Measurements from ENCODE around the gene LDLRAD4.
A peak's percentile ranks its signal among the peaks of the same experiment; 100 is the strongest.
"Not testable (repeated sequence)": the region's sequence is repeated elsewhere in the genome, so short reads cannot be mapped to it uniquely, and the experiment has no call there.

LDLRAD4 gene

DNA sequence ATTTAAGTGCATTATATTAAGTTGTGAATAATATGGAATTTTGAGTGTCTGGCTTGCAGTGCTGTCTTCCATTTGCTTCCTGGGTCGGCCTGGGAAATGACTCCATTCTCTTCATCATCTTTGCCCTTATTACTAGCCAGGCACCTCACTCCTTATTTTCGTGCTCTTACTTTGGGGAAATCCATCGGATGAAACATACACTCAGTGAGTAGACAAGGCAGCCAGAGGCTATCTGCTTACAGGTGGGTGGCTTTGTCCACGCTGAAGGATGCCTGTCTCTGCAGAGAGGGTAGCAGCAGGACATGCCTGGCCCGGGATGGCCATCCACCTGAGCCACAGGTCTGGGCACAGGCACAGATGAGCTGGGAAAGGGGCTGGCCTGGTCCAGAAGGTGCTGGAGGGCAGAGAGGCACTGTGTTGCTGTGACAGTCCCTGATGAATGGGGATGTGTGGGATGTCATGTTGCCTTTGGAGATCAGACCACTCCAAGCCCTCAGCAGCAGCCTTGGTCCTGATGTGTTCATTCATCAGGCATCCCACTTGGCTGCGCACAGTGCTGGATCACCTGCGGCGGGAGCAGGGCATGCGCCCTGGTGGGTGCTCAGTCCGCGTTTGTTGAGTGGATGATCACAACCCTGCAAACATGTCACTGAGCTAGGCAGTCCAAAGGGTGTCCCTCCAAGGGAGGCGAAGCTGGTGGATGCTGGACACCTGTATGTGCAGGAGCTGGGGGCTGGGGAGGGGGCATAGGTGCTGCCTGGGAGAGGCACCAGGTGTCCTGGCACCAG is 236.0 kb downstream of the LDLRAD4 start:
- no peak for DNase-seq

DNA sequence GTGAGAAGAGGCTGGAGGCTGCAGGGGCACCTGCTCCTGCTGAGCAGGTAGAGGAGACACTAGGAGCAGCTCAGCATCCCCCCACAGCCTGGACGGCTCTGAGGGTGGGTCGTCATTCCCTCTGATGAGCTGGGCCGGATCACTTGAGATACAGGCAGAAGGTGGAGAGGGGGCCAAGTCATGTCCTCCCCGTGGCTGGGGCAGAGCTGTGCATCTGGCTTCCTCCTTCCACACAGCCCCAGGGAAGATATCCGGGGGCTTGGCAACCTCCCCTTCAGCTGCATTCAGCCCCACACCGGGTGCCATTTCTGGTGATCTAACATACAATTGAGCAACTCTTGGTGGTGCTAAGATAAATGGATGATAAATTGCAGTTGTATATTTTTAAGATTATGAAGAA is 236.9 kb downstream of the LDLRAD4 start:
- DNase-seq: no peak

DNA sequence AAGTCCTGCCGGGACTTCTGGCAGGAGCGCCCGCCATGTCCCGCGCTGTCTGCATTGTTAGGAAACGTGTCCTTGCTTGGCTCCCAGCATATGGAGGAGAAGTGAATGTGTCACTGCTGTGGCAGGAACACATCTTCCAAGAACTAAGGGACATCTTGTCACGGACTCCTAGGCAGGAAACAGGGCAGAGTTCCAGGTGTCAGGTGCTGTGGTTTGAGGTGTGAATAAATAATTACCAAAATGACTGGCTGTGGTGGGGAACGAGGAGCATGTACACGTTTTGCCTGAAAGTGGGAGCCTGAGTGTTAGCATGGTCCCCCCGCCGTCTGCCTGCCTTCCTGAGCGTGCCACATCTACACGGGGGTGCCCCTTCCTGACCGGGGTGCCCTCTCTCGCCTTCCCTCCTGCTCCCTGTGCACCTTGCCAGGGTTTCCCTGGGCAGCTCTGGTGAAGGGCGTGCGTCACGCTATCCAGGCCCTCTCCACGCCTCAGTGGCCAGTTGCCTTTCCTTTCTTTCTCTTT is 237.5 kb downstream of the LDLRAD4 start:
- no peak for DNase-seq

DNA sequence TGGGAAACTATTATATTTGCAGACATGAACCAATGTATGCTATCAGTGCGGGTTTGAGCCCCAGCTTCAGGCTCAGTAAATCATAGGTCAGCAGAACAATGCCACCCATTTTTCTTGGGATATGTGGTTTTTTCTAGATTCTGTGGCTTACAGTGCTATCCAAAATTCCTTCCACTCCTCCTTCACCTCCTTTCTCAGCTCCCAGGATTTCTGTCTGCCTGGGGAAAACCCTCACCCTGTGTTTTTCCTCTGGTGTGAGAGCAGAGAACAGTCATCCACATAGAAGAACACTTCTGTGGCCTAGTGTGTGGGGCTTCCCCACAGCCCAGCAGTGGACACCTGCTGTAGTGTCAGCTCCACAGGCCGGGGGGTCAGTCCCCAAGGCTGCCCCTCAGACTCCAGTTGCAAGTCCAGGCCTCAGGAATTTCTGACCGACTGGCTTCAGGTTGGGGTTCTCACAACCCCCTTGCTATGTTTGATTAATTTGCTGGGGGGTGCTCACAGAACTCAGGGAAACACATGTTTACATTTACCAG is 238.2 kb downstream of the LDLRAD4 start:
- DNase-seq: no peak

DNA sequence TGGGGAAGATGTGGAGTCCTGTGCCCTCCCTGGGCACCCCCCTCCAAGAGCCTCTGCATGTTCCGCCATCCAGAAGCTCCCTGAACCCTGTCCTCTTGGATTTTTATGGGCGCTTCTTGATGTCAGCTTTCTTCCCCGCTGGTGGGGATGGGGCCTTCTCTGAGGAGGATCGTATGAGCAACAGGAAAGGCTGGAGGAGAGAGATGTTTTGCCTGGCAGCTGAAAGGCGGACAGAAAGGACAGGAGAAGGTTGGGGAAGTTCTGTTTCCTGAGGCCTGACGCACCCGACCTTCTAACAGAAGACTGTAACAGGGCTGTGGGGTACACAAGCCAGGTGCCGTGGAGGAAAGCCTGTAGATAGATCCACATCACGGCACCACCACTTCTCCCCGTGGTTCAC is 238.8 kb downstream of the LDLRAD4 start:
- no peak for DNase-seq

DNA sequence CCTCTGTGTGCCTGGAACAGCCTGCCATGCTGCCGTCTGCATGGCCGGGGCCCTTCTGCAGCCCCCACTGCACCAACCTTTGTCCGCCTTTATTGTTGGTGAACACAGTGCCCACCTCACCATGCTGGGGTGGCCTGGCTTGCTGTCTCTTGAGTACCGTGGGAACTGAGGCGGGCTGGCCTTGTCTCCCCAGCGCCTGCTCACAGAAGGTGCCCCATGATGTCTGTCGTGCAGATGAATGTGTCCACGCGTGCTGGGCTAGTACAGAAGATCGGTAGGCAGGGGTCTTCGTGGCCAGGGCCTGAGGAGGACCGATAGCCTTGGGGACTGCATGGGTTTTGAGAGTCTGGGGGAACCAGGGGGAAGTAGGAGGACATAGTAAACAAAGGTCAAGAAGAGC is 242.4 kb downstream of the LDLRAD4 start:
- no peak for DNase-seq

DNA sequence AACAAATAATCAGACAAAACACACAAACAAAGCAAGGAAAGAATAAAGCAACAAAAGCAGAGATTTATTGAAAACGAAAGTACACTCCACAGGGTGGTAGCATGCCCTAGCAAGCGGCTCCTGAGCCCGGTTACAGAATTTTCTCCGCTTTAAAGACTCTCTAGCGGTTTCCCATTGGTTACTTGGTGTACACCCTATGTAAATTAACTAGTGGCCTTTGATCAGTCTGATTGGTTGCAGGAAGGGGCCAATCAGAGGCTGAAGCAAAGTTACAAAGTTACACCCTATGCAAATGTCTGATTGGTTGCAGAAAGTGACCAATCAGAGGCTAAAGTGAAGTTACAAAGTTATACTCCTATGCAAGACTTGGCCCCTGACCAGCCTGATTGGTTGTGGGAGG is 242.9 kb downstream of the LDLRAD4 start:
- DNase-seq: no peak

DNA sequence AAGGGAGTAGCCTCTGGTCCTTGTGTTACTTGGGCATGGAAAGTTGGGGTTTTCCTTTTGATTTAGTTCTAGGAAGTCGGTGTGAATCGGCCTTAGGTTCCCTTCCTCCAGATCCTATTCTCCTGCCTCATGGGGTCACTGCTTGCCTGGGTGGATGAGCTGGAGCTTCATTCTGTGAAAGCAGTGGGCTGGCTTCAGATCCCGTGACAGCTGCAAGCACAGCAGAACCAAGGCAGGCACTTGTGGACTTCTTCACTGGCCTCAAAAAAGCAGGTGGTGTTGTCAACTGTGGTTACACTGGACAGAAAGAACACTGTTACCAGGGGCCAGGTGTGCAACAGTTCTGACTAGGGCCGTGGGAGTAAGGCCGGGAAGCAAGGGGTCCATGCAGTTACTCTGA is 243.4 kb downstream of the LDLRAD4 start:
- DNase-seq: peak; percentile 26

DNA sequence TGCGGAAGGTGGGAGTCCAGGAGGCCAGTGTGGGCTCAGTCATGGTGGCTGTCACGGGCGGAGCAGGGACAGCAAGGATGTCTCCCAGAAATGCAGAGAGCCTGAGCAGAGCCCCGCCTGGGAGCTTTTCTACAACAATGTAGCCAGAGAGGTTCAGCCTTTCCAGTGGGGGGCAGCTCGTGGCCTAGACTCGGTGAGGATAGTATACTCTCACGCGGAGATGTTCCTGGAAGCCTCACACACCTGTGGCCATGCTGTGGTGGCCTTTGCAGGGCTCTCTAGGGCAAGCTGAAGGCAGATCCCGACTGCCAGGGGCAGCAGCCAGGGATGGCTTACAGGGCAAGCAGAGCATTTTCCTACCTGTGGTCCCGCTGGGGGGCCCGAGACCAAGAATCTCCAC is 244.1 kb downstream of the LDLRAD4 start:
- no peak for DNase-seq

DNA sequence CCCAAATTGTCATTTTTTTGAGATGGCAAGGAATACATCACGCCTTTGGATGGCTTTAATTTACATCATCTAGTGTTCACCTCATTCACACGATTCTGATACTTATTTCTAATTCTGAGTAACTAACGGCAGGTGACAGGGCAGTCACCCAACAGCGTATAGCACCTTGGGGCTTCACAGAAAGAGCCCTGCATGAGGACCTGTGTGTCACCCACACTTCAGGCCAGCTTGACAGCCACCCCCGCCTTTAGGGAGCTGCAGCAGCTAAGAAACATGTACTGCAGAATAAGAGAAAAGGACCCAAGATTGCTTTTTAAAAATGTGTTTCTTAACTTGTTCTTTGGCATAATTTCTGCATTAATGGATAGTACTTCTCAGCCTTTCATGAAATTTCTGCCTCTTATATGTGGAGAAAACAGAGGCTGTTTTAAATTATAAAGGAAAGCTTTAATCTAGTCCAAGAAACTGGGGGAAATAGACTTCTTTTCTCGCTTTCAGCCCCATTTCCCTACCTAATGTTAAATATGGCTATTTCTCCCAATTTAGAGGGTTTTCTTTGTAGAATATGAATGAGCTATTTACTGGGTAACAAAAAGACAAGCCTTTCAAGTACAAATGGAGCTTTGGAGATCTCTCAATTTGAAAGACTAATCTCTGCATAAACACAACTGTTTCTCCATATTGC is 245.1 kb downstream of the LDLRAD4 start:
- DNase-seq: no peak

DNA sequence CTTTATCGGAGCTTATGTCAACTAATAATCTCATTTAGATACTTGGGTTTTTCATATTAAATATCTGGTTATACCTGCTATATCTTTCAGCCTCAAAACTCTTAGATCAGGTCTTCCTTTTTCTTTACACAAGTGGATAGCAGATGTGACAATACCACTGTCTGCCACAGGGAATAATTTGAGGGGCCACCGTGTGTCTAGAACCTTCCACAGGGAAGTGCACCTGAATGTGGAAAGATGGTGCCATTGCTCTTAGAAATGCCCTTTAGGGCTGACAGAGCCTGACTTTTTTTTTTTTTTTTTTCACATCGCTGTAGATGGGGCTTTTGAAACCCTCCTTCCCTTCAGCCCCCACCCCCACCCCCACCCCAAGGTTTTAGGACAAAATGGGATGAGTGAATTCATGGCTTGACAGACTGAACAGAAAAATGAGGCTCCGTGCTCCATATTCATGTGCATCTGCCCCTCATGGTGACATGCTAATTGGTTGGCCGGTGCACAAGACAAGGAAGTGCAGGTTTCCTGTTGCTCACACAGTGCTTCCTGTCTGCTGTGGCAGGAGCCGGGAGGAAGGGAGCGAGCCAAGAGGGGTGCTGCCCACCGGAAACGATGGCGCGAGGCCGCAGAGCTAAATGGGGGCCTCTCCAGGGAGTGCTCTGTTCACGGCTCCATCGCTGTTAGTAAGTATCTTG is 246.0 kb downstream of the LDLRAD4 start:
- no peak for DNase-seq

DNA sequence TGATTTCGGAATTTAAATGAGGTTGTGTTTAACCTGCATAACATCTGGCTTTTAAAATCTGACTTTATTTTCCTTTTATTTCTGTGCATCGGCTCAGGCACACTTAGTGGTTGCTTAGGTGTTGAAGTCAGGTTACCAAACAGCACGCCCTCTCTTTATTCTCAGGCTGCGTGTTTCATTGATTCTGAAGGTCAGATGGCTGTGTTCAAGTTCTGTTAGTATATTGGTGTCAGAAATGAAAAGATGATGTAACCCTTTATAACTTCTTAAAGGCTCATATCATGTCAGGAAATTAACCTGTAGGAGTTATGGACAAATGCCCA is 246.5 kb downstream of the LDLRAD4 start:
- no peak for DNase-seq

DNA sequence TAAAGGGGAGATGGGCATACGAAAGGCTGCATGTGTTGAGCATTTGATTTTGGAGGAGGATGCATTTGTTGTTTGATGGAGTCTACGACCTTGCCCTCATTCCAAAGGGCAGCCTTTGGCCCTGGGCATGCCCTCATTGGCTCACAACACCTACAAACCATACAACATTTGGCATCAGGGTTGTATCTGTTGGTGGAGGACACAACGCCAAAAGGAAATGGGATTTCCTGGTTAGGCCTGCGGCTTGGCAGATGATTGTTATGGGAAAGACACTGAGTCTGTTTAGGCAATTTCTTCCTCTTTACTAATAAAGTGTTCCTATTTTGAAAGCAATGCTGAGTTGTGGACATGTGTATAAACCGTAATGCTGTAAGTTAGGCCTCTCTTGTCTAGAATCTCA is 246.9 kb downstream of the LDLRAD4 start:
- no peak for DNase-seq

DNA sequence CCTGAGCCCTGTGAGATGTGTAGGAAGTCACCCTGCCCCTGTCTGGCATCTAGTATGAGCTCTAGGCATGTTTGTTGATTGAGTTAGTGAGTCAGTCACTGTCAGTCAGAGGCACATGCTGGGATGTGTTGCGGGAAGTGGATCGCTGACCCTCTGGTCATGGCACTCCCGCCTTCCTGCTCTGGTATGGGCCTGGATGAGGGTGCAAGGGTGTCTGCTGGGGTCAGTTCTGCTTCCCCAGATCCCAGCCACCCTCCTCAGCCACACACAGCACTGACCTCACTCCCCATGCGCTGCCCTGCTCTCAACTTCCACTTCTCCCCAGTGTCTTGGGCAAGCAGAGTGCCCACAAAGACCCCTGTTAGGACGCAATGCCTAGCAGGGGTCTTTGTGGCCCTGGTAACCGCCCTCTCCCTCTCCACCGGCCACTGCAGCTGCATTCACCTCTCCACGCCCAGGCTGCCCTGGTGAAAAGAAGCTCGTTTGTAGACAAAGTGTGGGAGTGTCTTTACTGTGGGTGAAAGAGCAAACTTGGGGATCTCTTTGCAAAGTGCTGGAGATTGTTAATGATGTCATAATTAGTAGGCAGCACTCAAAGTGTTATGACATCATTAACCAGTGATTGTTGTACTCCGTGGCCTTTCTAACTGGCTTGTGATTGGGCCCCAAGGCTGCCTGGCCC is 252.1 kb downstream of the LDLRAD4 start:
- no peak for DNase-seq

DNA sequence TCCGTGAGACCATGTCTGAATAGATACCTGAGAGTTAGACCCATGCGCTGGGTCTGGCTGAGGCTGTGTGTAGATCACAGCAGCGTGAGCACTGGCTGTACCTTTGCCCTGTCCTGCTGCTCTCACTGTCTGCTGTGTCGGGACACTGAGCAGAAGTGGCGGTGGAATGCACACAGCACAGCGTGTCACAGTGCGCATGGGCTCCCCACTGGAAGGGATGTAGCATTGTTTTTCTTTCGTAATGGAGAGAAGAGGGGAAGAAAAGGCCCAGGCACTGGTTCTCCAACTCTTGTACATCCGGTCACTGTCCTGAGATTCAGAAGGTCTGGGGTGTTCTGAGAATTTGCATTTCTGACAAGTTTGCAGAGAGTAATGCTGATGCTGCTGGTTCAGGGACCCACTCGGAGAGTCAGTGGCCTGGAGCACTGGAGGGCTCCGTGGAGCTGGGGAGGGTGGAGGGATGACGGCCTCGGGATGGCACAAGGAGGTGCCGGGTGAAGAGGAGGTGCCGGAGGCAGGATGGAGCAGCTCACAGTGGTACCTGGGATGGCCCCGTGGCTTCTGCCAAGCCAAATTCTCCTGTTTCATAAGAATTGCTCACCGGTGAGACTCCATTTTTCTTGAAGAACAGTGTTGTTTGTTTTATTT is 252.8 kb downstream of the LDLRAD4 start:
- DNase-seq: no peak

DNA sequence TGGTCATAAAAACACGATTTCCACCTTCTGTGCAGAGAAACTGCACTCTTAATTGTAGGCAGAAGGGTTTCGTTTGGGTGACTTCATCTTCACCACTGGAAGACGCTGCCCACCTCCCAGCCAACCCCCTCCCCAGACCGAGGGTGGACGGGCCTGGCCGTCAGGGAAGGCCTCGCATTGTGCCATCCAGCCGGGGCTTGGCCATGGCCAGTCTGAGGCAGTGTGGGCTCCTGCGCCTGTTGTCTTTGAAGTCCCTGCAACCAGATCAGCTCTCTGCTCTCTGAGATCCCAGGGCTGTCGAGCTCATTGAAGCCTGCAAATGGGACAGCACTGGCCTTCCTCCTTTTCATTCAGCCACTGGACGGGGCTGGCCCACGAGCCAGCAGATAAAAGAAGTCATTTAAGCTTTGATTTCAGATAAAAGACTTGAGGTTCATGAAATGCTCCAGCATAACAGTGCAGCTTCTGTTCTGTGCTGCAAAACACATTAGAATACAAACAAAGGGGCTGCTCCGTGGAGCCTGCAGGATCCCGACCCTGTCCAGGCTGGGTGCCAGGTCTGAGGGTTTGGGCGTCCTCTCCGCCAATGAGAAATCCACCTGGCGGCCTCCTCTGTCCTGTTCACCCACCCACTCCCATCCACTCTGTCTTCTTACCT is 253.5 kb downstream of the LDLRAD4 start:
- no peak for DNase-seq

DNA sequence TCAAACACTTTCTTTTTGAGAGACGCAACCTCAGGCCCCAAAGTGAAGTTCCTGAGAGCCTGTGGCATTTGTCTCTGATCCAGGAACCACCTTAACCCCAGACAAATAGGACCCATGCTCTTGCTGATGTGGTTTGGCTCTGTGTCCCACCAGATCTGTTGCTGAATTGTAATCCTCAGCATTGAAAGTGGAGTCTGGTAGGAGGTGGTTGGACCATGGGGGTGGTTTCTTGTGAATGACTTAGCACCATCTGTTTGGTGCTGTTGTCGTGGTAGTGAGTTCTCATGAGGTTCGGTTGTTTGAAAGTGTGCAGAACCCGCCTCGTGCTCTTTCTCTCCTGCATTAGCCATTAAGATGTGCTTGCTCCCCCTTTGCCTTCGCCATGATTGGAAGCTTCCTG is 255.2 kb downstream of the LDLRAD4 start:
- no peak for DNase-seq

DNA sequence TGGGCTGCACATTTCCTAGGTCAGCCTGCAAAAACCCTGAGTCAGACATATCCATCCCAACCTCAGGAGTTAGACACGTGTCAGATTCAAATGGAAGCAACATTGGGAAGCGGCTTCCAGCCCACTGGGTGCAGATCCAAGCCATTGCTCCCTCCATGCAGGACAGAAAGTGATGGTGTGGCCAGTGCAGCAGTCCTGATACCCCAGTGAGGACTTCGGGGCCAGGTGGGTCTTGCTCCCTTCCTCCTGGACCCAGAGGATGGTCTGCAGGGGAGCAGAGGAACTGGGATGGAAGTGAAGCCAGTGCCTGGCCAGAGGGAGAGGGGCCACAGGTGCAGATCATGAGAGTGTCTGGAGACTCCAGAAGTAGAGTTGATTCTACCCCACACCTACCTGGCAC is 255.8 kb downstream of the LDLRAD4 start:
- DNase-seq: no peak

DNA sequence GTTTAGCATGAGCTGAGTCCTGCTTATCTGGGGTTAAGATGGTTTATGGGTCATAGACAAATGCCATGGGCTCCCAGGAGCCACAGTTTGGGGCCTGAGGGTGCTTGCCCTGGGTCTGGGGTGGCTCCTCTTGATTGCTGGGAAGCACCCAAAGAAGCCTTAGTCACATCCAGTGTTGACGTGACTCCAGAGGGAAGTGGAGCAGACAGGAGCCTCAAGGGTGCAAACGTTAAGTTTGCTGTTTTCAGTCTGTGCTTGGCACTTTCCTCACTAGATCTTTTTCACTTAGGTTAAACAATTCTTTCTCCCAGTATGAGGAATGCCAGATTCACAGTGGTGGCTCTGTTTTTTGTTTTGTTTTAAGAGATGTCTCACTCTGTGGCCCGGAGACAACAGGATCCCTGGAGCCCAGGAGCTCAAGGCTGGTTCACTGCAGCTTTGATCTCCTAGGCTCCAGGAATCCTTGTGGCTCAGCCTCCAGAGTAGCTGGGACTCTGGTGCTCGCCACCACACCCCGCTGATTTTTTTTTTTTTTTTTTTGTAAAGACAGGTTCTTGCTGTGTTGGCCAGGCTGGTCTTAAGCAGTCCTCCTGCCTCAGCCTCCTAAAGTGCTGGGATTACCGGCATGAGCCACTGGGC is 256.5 kb downstream of the LDLRAD4 start:
- DNase-seq: no peak

DNA sequence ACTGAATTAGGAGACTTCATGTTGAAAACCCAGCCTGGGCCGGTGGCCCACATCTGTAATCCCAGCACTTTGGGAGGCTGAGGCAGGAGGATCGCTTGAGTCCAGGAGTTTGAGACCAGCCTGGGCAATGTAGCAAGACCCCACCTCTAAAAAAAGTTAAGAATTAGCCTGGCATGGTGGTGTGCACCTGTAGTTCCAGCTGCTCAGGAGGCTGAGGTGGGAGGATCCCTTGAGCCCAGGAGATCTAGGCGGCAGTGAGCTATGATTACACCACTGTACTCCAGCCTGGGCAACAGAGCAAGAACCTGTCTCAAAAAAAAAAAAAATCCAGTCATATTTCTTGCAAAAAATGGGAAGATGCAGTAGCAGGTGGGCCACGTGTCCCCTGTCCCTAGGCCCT is 257.8 kb downstream of the LDLRAD4 start:
- not testable (repeated sequence) for DNase-seq

DNA sequence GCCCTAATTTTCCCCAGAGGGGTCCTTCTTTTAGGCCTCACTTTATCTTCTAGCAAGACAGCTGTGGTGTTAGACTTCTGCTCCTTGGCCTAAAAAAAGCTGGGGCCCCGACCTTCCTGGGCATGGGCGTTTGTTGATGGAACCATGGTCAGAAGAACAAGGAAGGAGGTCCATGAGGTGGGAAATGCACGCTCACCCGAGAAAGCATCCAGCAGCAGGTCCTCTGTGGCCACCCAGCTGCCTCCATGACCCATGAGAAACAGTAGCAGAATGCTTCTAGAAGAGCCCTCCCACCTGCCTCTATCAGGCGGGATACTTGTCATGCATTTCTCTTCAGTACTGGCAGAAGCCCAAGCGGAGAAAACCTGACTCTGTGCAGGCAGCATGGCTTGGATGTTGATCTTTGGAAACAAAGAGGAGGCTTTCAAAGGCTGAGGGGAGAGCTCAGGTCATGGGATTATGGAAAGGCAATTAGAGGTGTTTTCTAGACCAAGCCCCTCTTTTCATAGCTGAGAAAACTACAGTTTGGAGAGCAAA is 258.7 kb downstream of the LDLRAD4 start:
- DNase-seq: no peak

Data from NCI-H510A treated with DMSO at 0.1 percent for 48 hours (cell line).